NCI-H526 treated with DMSO at 0.1 percent for 48 hours (cell line): ENCODE measurements around the gene SLC35A2.
A peak's percentile ranks its signal among the peaks of the same experiment; 100 is the strongest.

Experiments used
- DNase-seq: peaks from one replicate; lab custom pipeline; 2025; lab: John Stamatoyannopoulos, UW

SLC35A2 gene

DNA sequence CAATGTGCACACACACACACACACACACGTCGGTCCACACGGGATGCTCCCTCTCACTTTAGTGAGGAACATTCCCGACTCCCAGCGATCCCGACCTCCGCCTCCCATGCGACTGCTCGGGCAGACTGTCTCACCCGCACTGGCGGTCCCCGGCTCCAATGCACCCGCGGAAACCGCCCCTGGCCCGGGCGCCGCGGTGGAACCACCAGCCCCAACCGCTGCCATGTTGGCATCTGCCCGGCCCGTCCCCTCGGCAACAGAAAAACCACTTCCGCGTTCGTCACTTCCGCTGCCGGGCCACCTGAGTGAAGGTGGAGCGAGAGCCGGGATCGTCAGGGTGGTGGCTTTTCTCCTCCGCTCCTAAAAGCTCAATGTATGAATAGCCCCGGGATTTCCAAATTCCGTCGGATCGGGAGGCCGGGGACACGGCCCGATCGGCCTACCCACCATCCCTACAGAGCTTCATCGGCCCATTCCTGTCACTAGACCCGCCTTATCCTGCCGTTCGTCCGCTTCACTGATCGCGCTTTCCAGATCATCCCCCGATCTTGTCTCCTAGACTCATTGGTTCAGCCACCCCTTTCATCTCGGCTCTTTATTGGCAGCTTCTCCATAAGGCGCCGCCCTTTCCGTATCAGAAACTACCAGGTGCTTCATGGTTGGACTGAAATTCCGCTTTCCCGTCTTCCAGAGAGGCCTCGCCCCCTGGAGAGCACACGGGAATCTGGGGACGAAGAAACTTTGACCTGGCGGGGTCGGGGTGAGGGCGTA lies at the start of gene SLC35A2:
Gene SLC35A2, minus strand, starts transcription at position 235 of the 771 bp plus-strand sequence. Its CDS starts 10 bp downstream, at position 225.
- peak; percentile 85 for DNase-seq

DNA sequence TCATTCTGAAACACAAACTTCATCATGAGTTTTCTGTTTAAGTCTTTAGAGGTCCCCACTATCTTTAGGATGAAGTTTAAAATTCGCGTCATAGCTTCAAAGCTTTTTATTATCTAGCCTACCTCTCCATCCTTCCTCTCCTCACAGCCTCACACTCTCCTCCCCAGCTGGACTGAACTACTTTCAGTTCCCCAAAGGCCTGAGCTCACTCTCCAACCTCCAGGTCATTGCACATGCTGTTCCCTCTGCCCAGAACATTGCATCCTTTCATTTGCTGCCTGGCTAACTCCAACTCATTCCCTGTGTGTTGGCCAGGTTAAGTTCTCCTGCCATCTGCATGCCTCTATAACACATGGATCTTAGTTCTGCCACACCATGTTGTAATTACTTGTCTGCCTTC lies 48.8 kb upstream of the SLC35A2 start:
- no peak for DNase-seq

DNA sequence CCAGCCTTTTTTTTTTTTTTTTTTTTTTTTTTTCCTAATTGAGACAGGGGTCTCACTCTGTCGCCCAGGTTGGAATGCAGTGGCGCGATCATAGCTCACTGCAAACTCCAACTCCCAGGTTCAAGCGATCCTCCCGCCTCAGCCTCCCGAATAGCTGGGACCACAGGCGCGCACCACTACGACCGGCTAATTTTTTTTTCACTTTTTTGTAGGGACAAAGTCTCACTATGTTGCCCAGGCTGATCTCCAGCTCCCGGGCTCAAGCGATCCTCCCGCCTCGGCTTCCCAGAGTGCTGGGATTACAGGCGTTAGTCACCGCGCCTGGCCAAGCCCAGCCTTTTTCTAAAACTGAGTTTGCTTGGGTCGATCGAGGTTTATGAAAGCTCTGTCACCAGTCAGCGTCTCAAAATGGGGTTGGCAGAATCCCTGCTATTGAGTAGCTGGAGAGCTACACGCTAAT lies 47.2 kb upstream of the SLC35A2 start:
- DNase-seq, result peak; percentile 41

DNA sequence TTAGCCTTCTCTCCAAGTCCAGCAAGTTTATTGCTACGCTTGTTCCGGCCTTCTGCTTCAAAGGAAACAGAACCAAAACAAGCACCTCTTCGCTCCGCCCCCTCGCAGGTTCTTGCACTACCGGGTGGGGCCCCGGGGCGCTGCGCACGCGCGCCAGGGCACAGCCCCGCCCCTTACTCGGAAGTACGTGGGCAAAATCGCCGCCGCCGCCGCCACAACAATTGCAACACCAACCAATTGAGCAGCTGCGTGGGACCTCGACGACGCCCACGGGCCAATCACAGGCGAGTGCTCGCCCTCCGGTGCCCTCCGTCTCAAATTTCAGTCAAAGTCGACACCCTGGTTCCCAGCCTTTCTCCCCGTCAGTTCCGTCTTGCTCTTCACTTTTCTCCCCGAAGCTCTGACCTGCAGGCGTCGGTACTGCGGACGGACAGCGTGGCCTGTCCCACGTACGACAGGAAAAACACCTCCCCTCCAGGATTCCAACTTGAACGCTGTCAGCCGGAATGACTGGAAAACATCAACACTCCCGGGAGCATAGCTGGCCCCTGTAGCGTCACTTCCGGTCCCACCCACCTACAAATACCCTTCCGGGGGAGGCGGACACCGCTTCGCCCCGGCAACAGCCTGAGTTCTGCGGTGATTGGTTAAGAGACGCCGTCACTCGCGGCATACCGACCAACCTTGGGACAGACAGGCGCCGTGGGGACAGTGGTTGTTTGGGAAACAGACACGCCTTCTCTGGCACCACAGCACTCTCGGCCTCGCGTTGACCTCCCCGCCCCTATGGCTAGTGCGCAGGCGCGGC lies 46.6 kb upstream of the SLC35A2 start:
- DNase-seq, result peak; percentile 92

DNA sequence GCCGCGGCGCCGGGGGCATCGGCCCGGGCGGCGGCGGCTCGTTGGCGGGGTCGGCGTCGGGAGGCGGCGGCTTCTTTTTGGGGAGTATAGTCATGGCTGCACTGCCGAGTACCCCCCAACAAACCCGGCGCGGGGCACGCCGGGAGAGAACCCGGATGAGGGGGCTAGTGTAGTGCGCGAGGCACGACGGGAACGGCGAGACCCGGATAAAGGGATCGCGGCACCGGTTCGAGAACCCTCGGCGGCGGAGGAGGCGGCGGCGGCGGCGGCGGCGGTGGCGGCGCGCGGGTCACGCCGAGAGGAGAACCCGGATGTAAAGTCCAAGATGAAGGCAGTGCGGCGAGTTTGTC lies 46.0 kb upstream of the SLC35A2 start, which contains the start of gene OTUD5:
Gene OTUD5, minus strand, starts transcription at position 131 of the 350 bp plus-strand sequence. Its CDS starts 37 bp downstream, at position 94.
- peak; percentile 53 for DNase-seq

DNA sequence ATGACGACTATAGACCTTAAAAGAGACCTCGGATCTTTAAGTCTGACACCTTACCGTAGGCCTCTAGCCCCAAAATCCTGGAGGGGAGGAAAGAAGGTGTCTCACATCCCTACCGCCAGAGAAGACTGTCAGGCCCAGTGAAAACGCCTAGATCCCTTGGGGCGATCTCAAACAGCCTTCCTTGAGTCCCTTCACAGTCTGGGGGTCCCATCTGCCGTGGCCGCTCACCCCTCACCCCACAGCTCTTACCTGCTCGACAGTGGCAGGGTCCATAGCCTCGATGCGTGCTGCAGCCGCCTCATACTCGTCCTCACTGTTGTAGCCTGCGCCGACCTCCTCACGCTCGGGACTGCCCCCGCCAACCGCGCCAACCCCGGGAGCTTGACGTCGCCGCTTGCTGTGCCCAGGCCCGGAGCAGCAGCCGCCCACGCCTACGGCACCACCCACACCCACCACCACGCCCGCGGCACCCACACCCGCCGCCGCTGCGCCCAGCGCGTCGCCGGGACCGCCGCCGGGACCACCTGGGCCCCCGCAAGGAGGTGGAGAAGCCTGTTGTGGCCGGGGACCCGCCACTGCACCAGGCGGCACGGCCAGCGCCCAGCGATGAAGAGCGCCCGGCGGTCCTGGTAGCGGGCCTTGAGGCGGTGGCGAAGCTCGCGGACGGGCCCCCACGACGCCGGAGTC lies 45.4 kb upstream of the SLC35A2 start:
- no peak for DNase-seq

DNA sequence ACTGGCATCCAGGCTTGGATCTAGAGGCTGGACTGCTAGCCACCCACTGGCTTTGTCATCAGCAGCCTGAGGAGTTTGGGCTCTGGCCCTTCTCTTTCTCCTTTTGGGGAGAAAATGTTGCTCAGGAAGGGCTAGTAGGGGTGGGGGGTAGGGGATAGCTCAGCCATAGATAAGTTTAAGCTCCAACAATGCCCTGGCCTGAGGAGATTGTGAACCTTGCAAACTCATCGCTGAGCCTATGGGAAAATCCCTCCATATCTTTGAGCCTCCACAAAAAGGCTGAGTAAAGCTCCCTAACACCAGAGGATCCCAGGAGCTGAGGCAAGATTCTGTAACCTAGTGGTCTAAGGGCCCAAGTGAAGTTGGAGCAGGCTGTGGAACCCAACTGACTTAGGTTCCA lies 37.1 kb upstream of the SLC35A2 start:
- DNase-seq, result no peak

DNA sequence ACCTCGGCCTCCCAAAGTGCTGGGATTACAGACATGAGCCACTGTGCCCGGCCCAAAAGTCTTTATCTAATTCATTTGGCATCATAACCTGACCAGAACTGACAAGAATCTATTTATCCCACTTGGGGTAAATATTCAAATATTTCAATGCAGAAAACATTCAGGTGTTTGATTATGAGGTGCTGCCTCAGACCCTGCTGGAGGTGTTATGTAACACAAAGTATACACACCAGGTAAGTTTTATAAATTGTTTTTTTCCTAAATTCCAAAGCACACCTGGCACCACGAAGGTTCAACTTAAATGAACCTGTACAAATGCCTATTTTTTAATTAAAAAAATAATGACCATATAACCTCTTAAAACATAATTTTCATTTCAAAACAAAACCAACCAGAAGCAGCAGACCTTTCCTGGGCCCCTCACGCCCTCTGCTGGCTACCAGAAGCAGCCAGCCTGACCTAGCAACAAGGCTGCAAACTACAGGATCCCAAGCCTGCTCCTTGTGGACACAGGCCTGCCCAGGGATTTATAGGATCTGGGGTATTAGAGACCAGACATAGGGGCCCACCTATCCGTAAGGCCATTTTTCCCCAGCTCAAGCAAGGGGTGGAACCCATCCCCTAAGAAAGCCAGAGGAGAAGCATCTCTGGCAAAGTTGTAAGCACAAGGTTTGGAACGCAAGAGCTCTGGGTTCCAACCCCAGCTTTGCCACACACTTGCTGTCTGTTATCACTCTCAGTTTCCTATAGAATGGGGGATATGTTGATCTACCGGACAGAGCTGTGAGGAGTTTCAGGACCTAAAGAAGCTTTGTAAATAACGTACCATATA lies 34.3 kb upstream of the SLC35A2 start:
- peak; percentile 5 for DNase-seq

DNA sequence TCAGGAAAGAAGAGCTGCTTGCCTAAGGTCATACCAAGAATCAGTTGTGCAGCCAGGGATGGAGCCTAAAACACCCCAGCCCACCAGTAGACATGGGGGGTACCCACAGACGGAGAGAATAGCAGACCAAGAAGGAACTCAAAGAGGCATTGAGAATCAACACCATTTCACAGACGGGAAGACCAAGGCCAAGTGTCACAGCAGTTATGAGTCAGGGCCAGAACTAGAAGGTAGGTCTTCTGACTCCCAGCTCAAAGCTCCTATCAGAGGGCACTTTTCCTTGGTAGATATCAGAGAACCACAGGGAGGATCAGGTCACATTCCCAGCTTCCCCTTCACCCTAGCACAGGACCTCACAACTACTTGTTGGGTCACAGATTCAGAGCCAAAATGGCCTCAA lies 31.4 kb upstream of the SLC35A2 start:
- DNase-seq, result no peak

DNA sequence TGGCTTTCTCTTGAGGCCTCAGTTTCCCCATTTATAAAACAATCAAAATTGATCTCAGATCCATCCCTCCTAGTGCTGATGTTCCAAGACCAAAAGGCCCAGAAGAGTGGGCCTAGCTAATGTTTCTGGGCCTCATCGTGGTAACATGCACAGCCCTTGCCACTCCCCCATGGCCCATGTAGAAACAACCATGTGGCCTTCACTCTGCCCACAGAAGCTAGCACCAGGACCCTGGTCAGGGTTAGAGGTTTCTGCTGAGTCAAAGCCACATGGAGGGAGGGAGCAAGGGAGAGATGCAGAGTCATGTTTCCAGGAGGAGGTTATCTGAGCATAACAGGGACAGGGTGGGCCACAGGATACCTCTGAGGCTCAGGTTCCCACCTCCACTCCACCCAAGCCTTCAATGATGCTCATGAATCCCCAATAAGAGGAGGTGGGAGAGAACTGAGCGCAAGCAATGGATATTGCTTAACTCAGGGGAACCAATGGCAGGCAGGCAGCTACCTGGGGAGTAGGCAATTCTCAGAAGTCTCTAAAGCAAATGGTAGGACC lies 29.0 kb upstream of the SLC35A2 start:
- DNase-seq, result no peak

DNA sequence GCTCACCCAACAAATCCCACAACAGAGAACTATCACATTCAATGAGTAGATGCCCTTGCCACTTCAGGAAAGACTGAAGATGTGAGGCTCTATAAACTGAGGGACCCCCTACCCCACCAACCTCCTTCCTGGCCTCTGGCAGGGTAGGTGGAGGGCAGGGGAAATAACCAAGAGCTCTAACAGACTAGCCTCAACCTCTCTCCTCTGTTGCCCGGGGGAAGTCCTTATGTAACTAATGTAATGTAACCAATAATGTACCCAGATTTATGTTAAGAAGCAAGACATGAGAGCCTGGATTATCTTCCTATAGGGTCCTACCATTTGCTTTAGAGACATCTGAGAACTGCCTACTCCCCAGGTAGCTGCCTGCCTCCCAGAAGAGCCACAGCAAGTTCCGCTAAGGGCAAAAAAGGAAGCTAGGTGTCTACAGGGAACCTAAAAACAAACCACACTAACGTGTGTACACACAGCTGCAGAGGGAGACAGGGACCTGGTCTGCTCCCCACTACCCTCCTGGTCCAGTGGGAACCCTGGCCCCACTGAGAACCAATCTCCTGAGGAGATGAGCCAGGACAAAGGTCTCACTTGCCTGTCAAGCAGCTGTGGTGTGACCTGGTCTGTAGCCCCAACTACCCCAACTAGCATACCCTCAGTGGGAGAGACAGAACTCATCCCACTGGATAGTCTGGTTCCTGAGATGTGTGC lies 28.2 kb upstream of the SLC35A2 start:
- DNase-seq, result no peak

DNA sequence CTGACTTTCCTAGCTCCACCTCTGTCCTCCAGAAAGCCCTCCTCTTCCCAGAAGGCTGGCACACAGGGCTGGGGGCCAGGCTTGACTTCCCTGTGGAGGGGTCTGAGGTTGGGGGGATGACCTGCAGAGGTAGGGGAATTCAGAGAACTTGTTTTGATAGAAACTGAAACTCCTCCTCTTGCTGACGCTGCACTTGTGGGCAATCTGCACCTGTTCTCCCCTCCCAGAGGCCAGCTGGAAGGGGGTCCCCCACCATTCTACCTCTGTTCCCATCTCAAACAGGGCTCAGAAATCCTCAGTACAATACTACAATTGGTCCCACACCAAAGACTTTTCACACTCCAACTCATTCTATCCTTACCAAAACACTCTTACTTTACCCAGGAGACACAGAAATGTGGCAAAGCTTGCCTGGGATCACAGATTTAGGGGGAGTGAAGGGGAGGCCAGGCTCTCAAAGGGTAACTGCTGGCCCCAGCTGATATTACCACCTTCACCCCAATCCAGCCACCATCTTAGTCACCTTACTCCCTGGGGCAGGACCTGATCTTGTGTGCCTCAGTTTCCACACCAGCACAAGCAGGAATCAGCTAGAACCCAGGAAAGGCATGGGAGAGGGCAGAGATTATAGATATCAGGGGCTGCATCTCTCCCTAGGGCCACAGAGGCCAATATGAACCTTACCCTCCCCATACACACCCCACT lies 27.4 kb upstream of the SLC35A2 start:
- DNase-seq, result no peak

DNA sequence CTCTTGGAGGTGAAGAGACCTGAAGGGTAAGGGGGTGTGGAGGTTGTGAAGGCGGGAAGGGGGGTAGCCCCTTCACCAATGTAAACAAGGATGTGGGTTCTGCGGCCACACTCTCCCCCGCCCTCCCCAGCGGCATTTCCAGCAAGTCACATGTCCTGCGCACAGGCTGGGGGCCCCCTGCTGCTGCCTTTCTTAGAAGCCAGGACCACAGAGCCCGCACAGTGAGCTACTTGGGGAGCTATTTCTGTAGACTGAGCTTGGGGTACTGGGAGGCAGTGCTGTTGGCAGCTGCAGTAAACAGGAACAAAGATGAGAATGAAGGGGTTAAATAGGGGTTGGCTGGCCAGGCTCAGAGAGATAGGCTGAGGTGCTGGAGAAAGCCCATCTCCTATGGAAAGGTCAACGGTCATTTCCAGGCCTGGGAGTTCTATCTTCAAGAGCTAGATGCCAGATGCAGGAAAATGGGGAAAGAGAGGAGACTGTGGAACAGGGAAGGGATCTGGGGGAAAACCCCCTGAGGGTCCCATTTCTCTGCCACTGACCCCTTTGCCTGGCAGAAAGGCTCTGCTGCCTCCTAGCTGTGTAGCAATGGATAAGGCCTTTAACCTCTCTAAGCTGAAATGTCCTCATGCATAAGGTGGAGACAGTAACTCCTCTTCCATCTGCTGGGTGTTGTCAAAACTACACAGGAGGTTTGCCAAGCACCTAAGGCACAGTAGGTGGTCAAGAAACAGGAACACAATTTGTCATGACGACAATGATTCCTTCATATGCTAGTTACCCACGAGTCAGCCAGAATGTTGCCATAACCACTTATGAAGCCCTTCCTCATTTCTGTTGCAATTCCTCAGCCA lies 25.8 kb upstream of the SLC35A2 start:
- no peak for DNase-seq

DNA sequence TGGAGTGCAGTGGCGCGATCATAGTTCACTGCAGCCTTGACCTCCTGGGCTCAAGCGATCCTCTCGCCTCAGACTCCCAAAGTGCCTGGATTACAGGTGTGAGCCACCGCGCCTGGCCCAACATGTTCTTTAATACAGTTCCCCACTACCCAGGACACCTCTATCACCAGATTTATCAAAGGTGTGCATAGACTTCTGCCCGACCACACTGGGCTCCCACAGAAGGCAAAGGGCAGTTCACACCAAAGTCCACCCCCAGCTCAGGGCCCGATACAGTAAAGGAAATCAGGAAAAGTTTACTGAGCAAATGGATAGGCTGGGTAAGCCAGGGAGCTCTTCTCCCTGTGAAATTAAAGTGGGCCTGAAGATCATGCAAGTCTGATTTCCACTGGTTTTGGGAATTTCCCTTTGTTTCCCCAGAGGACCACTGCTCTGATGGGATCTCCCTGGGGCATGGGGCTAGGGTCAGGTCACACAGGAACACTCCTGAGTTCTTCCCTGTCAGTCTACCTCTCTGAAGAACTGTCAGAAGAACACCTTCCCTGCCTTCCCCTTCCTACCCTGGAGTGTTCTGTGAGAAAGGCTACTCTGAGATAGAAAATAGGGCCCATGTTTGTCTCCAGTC lies 25.1 kb upstream of the SLC35A2 start:
- DNase-seq, result no peak

DNA sequence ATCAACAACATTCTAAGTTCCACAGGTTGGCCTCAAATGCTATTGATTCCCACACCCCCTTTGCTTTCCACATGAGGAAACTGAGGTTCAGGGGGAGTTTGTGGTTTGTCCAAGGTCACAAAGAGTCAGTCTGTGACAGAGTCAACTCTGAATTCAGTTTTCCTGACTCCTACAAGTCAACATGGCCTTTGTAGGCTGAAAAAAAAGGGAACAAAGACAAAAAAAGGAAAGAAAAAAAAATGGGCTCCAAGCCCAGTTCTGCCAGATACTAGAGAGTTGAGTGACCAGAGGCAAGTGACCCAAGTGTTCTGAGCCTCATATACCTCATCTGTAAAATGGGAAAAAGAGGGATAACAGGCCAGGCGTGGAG lies 23.8 kb upstream of the SLC35A2 start:
- DNase-seq, result no peak

DNA sequence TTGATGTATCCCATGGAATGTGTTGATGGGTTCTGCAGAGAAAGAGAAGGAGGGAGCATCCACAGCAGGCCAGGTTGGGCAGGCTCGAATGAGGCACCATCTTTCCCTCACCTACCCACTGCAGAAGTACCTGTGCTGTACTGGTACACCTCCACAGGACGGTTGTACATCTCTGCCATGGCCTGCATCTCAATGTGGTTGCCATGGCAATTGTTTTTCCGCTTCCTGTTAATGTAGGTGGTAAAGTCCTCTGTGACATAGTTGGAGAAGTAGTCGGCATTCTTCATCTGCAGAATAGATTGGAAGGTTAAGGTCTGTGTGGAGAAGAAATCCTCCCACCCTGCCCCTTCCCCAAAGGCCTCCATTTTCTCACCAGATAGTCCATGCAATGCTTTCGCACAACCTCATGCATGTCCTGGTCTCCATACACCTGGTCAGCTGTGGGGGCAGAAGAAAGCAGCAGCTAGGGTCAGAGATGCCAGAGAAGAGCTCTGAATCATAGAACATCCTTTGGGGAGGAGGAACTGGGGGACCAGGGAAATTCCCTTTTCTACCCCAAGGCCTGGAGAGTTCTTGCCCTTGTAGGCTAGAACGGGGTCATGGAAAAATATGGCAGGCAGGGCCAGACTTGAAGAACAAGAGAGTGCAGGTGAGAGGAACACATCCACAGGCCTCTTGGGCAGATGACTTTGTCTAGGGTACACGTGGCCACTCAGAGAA lies 23.3 kb upstream of the SLC35A2 start:
- DNase-seq, result no peak

DNA sequence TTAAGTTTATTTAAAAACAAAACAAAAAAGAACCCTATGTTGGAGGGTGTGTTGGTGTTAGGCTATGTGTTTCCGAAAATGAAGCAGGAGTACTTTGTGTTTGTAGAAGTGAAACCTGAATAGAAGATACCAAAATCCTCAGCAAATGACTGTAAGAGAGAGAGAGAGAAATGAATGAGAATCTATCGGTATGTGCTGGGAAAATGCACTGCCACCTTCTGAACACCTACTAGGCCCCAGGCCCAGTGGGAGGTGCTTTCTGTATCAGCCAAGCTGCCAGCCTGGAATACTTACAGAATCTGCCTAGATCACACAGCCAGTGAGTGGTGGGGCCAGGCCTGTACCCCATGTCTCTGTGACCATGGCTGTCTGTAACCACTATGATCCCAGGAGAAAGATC lies 22.3 kb upstream of the SLC35A2 start:
- DNase-seq, result no peak

DNA sequence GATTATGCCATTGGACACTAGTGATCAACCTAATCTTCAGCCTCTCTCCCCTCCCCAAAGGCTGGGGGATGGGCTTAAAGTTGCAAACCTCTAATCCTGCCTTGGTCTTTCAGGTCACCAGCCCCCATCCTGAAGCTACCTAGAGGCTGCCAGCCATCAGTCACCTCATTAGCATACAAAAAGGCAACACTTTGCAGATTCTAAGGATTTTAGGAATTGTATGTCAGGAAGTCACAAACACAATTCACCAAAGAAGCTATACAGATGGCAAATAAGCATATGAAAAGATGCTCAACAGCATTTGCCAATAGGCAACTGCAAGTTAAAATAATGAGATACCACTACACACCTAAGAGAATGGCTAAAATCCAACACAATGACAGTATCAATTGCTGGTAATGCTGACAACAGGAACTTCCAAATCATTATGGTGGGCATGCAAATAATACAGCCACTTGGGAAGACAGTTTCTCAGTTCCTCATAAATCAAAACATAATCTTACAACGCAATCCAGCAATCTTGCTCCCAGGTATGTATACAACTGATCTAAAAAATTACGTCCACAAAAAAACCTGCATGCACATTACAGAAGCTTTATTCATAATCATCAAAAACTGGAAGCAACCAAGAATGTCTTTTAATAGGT lies 16.4 kb upstream of the SLC35A2 start:
- DNase-seq, result no peak
